H9 (cell line): ENCODE data around the gene ADCY5. TPM values are rescaled to one million over a fixed set of nuclear protein-coding genes. Genes with fewer than 3 reads are reported as not detected.

Experiments used
- DNase-seq: peaks from one replicate; pipeline ENCODE4 v3.0.0-alpha.2; 2017
- H2AFZ ChIP-seq: one replicate; pipeline ENCODE4 v1.6.1; 2013; ENCODE audit warnings: mild to moderate bottlenecking, low read length, control low read depth, moderate library complexity
- H2AK5ac ChIP-seq: 2 replicates; pipeline ENCODE4 v1.6.1; 2013; ENCODE audit warnings: low read length, control low read depth, mixed read lengths; ENCODE audit not compliant: insufficient read length
- H2BK120ac ChIP-seq: one replicate; pipeline ENCODE4 v1.6.1; 2013; ENCODE audit warnings: low read depth, mild to moderate bottlenecking, low read length, control low read depth, inconsistent platforms; ENCODE audit not compliant: poor library complexity, severe bottlenecking
- H2BK12ac ChIP-seq: 2 replicates; pipeline ENCODE4 v1.6.1; 2013; ENCODE audit warnings: low read length, control low read depth, mixed read lengths, low read depth; ENCODE audit not compliant: insufficient read length
- H2BK15ac ChIP-seq: 2 replicates; pipeline ENCODE4 v1.6.1; 2013; ENCODE audit warnings: low read depth, low read length, control low read depth
- H2BK20ac ChIP-seq: one replicate; pipeline ENCODE4 v1.6.1; 2013; ENCODE audit warnings: low read depth, mild to moderate bottlenecking, low read length, control low read depth, inconsistent platforms; ENCODE audit not compliant: poor library complexity, severe bottlenecking
- H2BK5ac ChIP-seq: 2 replicates; pipeline ENCODE4 v1.6.1; 2013; ENCODE audit warnings: low read length, control low read depth, mixed read lengths; ENCODE audit not compliant: insufficient read length
- H3K14ac ChIP-seq: 2 replicates; pipeline ENCODE4 v1.6.1; 2013; ENCODE audit warnings: low read length, control low read depth; ENCODE audit not compliant: insufficient read depth
- H3K18ac ChIP-seq: 2 replicates; pipeline ENCODE4 v1.6.1; 2013; ENCODE audit warnings: low read depth, mild to moderate bottlenecking, mixed read lengths, low read length, control low read depth; ENCODE audit not compliant: insufficient read length
- H3K23ac ChIP-seq: 2 replicates; pipeline ENCODE4 v1.6.1; 2013; ENCODE audit warnings: low read length, control low read depth, mixed read lengths, low read depth; ENCODE audit not compliant: insufficient read length
- H3K23me2 ChIP-seq: 2 replicates; pipeline ENCODE4 v1.6.1; 2013; ENCODE audit warnings: low read depth, mild to moderate bottlenecking, mixed read lengths, low read length, control low read depth; ENCODE audit not compliant: insufficient read length, poor library complexity, severe bottlenecking
- H3K27ac ChIP-seq: 2 replicates; pipeline ENCODE4 v1.5.1; 2013; ENCODE audit warnings: low read length, control low read depth, mixed read lengths, low read depth; ENCODE audit not compliant: insufficient read length
- H3K27me3 ChIP-seq: 2 replicates; pipeline ENCODE4 v1.6.1; 2013; ENCODE audit warnings: low read length, control low read depth, inconsistent platforms; ENCODE audit not compliant: insufficient read depth
- H3K4ac ChIP-seq: 2 replicates; pipeline ENCODE4 v1.6.1; 2013; ENCODE audit warnings: low read depth, mild to moderate bottlenecking, control low read depth, inconsistent platforms, low read length, moderate library complexity
- H3K4me1 ChIP-seq: 2 replicates; pipeline ENCODE4 v1.6.1; 2013; ENCODE audit warnings: low read length, control low read depth, inconsistent platforms; ENCODE audit not compliant: insufficient read depth
- H3K4me2 ChIP-seq: 2 replicates; pipeline ENCODE4 v1.6.1; 2013; ENCODE audit warnings: low read length, control low read depth, mixed read lengths; ENCODE audit not compliant: insufficient read length, insufficient read depth
- H3K56ac ChIP-seq: 2 replicates; pipeline ENCODE4 v1.6.1; 2013; ENCODE audit warnings: low read depth, mild to moderate bottlenecking, mixed read lengths, low read length, control low read depth; ENCODE audit not compliant: insufficient read length
- H3K79me1 ChIP-seq: 2 replicates; pipeline ENCODE4 v1.6.1; 2013; ENCODE audit warnings: low read depth, mild to moderate bottlenecking, moderate library complexity, low read length, control low read depth, inconsistent platforms; ENCODE audit not compliant: insufficient read depth, poor library complexity, severe bottlenecking
- H3K79me2 ChIP-seq: 2 replicates; pipeline ENCODE4 v1.6.1; 2013; ENCODE audit warnings: low read length, control low read depth, inconsistent platforms; ENCODE audit not compliant: insufficient read depth
- H3K9ac ChIP-seq: 2 replicates; pipeline ENCODE4 v1.6.1; 2013; ENCODE audit warnings: low read length, control low read depth, mixed read lengths; ENCODE audit not compliant: insufficient read length; ENCODE audit errors: extremely low read depth
- H3K9me3 ChIP-seq: one replicate; pipeline ENCODE4 v1.6.1; 2013; ENCODE audit warnings: low read depth, low read length, inconsistent platforms; ENCODE audit not compliant: control insufficient read depth
- H3T11ph ChIP-seq: one replicate; pipeline ENCODE4 v1.6.1; 2013; ENCODE audit warnings: mild to moderate bottlenecking, low read length, control low read depth, inconsistent platforms
- H4K20me1 ChIP-seq: one replicate; pipeline ENCODE4 v1.6.1; 2013; ENCODE audit not compliant: control insufficient read depth, insufficient read length, insufficient read depth
- H4K5ac ChIP-seq: 2 replicates; pipeline ENCODE4 v1.6.1; 2013; ENCODE audit warnings: low read depth, mild to moderate bottlenecking, mixed read lengths, low read length, control low read depth; ENCODE audit not compliant: insufficient read length
- H4K8ac ChIP-seq: replicated peaks from 2 replicates; pipeline ENCODE4 v1.6.1; 2013; ENCODE audit warnings: low read length, control low read depth, mixed read lengths, low read depth; ENCODE audit not compliant: insufficient read length
- H4K91ac ChIP-seq: 2 replicates; pipeline ENCODE4 v1.6.1; 2013; ENCODE audit warnings: low read depth, mild to moderate bottlenecking, moderate library complexity, mixed read lengths, low read length, control low read depth; ENCODE audit not compliant: insufficient read length
- H3K27ac Mint-ChIP-seq, 3 experiments: 2 replicates in 2 of 3; 3 replicates in 1 of 3; pipeline ENCODE4 v1.8.0; 2020 to 2021; ENCODE audit warnings: mixed read lengths in 3 of 3, mild to moderate bottlenecking in 1 of 3, moderate library complexity in 1 of 3
- H3K27me3 Mint-ChIP-seq: 2 replicates; pipeline ENCODE4 v1.8.0; 2021; ENCODE audit warnings: low read depth, mild to moderate bottlenecking, moderate library complexity, mixed read lengths
- H3K36me3 Mint-ChIP-seq, 3 experiments: 2 replicates in 2 of 3; 3 replicates in 1 of 3; pipeline ENCODE4 v1.8.0; 2020 to 2021; ENCODE audit warnings: low read depth in 3 of 3, mixed read lengths in 3 of 3; ENCODE audit not compliant: insufficient read depth in 1 of 3
- H3K4me1 Mint-ChIP-seq, 2 experiments: 2 replicates each; pipeline ENCODE4 v1.8.0; 2020; ENCODE audit warnings: mixed read lengths in 2 of 2
- H3K4me3 Mint-ChIP-seq, 2 experiments: 2 replicates in 1 of 2; 3 replicates in 1 of 2; pipeline ENCODE4 v1.8.0; 2020 to 2021; ENCODE audit warnings: mild to moderate bottlenecking in 2 of 2, mixed read lengths in 2 of 2, moderate library complexity in 1 of 2
- H3K9me3 Mint-ChIP-seq, 2 experiments: 2 replicates in 1 of 2; 3 replicates in 1 of 2; pipeline ENCODE4 v1.8.0; 2020; ENCODE audit warnings: mild to moderate bottlenecking in 2 of 2, mixed read lengths in 2 of 2, moderate library complexity in 1 of 2
- WGBS: extraction: QIAGEN DNeasy Blood & Tissue Kit; methylation state at CpG from one replicate; pipeline ENCODE4 v1.1.7; 2013; ENCODE audit warnings: missing lambda C conversion rate, low lambda C conversion rate, mixed read lengths; ENCODE audit not compliant: insufficient read length; ENCODE audit errors: extremely low coverage; 5-methylcytosine and 5-hydroxymethylcytosine counted together
- total RNA-seq: library from RNA; stranded (reverse); gene quantifications from 2 replicates; pipeline ENCODE4 v1.2.1, GENCODE V29; 2021
- TF ChIP-seq, protein P1 (sequence below): fragments of 200-600 bp; sonication (generic); conservative IDR thresholded peaks from 3 replicates; pipeline ENCODE4 v1.8.0; 2021; ENCODE audit warnings: antibody characterized with exemption, mild to moderate bottlenecking

Gene ADCY5
- total RNA-seq, 1 experiment from 2014 or later, result 5.0 TPM

GRCh38 chr3:123386477-123387040 lies 62.3 kb downstream of the ADCY5 start:
- Mint-ChIP-seq H3K27ac (peak overlapping the region in 2 of 3 experiments; percentile 54 to 61; a peak in 5 of 7 replicates), H3K9me3 (no peaks in the 10 kb centered on the region; a peak in 1 of 5 replicates), H3K27me3 (peaks cover 6% of the 10 kb centered on the region), H3K36me3 (no peaks in the 10 kb centered on the region), H3K4me1 (peaks cover 27 to 35% of the 10 kb centered on the region in 2 experiments), H3K4me3 (peak overlapping the region in 1 of 2 experiments; percentile 15; a peak in 1 of 5 replicates)
- Histone ChIP-seq H3K18ac (no peak overlapping the region), H3K56ac (no peak overlapping the region), H2BK20ac (no peak overlapping the region), H3K79me1 (no peaks in the 10 kb centered on the region), H2AFZ (no peak overlapping the region), H3K9me3 (no peaks in the 10 kb centered on the region), H3K9ac (no peak overlapping the region), H2BK5ac (no peak overlapping the region), H3K23me2 (no peaks in the 10 kb centered on the region), H4K8ac (no peak overlapping the region), H4K5ac (no peak overlapping the region), H3K4me2 (no peak overlapping the region), H3K14ac (no peak overlapping the region), H3T11ph (no peak overlapping the region), H3K27ac (no peak overlapping the region), H2BK12ac (no peak overlapping the region), H2BK15ac (no peak overlapping the region), H2AK5ac (no peak overlapping the region), H4K91ac (no peak overlapping the region), H3K23ac (no peak overlapping the region), H3K27me3 (no peaks in the 10 kb centered on the region), H2BK120ac (no peak overlapping the region), H4K20me1 (no peaks in the 10 kb centered on the region), H3K79me2 (no peaks in the 10 kb centered on the region), H3K4me1 (peaks cover 2% of the 10 kb centered on the region; the same call in 1 of the 2 replicates), H3K4ac (no peak overlapping the region)
- no peak for DNase-seq
- no CpG with 5 or more reads among the region's 11 CpGs for WGBS
- TF ChIP-seq, protein P1, sequence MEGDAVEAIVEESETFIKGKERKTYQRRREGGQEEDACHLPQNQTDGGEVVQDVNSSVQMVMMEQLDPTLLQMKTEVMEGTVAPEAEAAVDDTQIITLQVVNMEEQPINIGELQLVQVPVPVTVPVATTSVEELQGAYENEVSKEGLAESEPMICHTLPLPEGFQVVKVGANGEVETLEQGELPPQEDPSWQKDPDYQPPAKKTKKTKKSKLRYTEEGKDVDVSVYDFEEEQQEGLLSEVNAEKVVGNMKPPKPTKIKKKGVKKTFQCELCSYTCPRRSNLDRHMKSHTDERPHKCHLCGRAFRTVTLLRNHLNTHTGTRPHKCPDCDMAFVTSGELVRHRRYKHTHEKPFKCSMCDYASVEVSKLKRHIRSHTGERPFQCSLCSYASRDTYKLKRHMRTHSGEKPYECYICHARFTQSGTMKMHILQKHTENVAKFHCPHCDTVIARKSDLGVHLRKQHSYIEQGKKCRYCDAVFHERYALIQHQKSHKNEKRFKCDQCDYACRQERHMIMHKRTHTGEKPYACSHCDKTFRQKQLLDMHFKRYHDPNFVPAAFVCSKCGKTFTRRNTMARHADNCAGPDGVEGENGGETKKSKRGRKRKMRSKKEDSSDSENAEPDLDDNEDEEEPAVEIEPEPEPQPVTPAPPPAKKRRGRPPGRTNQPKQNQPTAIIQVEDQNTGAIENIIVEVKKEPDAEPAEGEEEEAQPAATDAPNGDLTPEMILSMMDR, result no peak
